ENCODE results near the gene BPTF.

BPTF gene

GRCh38 chr17:68019675-68020408 lies 194.5 kb downstream of the BPTF start (continued):
- TF ChIP-seq ZNF248 (tag by site-specific recombination; IDR thresholded peaks at IDR 0.05) (no peak), HIC1 (tag by site-specific recombination; IDR thresholded peaks at IDR 0.05) (peak; percentile 48; the same call in 1 of the 2 replicates), ZNF513 (tag by site-specific recombination; IDR thresholded peaks at IDR 0.05) (no peak; the same call in 1 of the 2 replicates), ZNF664 (tag by site-specific recombination; IDR thresholded peaks at IDR 0.05) (peak; percentile 53), ZSCAN5A (tag by site-specific recombination; IDR thresholded peaks at IDR 0.05) (peak; percentile 92; the same call in 1 of the 2 replicates), ZNF155 (tag by site-specific recombination; IDR thresholded peaks at IDR 0.05) (no peak), ZBTB21 (tag by site-specific recombination; IDR thresholded peaks at IDR 0.05) (peak; percentile 76; the same call in 1 of the 2 replicates), ZNF37A (tag by site-specific recombination; IDR thresholded peaks at IDR 0.05) (0 out of 2 replicates have a peak, but pooled peaks have one; percentile 24), ZNF776 (tag by site-specific recombination; IDR thresholded peaks at IDR 0.05; ENCODE audit: borderline replicate concordance) (no peak), ZNF707 (tag by site-specific recombination; IDR thresholded peaks at IDR 0.05) (no peak), ZNF488 (tag by site-specific recombination; IDR thresholded peaks at IDR 0.05) (0 out of 2 replicates have a peak, but pooled peaks have one; percentile 23), ZNF140 (tag by site-specific recombination; IDR thresholded peaks at IDR 0.05) (no peak), ZBTB26 (tag by site-specific recombination; optimal IDR thresholded peaks at IDR 0.05) (peak; percentile 99), ZNF146 (tag by site-specific recombination; IDR thresholded peaks at IDR 0.05) (0 out of 2 replicates have a peak, but pooled peaks have one; percentile 36), ZNF24 (tag by site-specific recombination; IDR thresholded peaks at IDR 0.05) (peak; percentile 97), ZSCAN4 (tag by site-specific recombination; IDR thresholded peaks at IDR 0.05) (peak; percentile 70; the same call in 1 of the 2 replicates), ZNF600 (tag by site-specific recombination; IDR thresholded peaks at IDR 0.05) (0 out of 2 replicates have a peak, but pooled peaks have one; percentile 25), ZNF223 (tag by site-specific recombination; IDR thresholded peaks at IDR 0.05) (peak; percentile 29; the same call in 1 of the 2 replicates), OVOL3 (tag by site-specific recombination; IDR thresholded peaks at IDR 0.05) (peak; percentile 26; the same call in 1 of the 2 replicates), ZNF211 (tag by site-specific recombination; IDR thresholded peaks at IDR 0.05; ENCODE audit: low read depth) (no peak), ZNF610 (tag by site-specific recombination; IDR thresholded peaks at IDR 0.05; ENCODE audit: borderline replicate concordance) (peak; percentile 83), GLIS1 (tag by site-specific recombination; IDR thresholded peaks at IDR 0.05) (peak; percentile 93), ZFP37 (tag by site-specific recombination; IDR thresholded peaks at IDR 0.05) (peak; percentile 91; the same call in 1 of the 2 replicates), ZNF239 (tag by site-specific recombination; IDR thresholded peaks at IDR 0.05) (no peak), ZNF561 (tag by site-specific recombination; IDR thresholded peaks at IDR 0.05; ENCODE audit: borderline replicate concordance) (peak; percentile 99), PATZ1 (tag by site-specific recombination; IDR thresholded peaks at IDR 0.05) (peak; percentile 96), RBAK (tag by site-specific recombination; IDR thresholded peaks at IDR 0.05) (no peak), SP7 (tag by site-specific recombination; IDR thresholded peaks at IDR 0.05) (peak; percentile 98)
